Endothelial cell of umbilical vein (primary cell): Measurements from ENCODE around the gene MTNR1B. TPM values are rescaled to one million over a fixed set of nuclear protein-coding genes. Genes with fewer than 3 reads are reported as not detected.

Experiments used
- BruUV-seq: library from RNA; stranded (reverse); fragments of 400-500 nt; replicated peaks from 2 replicates; lab custom pipeline; 2021; lab: Mats Ljungman, UMichigan
- CTCF ChIA-PET: fragments of 300-600, 350-600 bp; sonication (Branson Sonifier 250); formaldehyde crosslinking; loops from one replicate; lab custom pipeline; 2021; ENCODE audit warnings: antibody characterized with exemption, inconsistent platforms; lab: Charles Lee
- POLR2A ChIA-PET: fragments of 300-600, 350-600 bp; sonication (Branson Sonifier 250); formaldehyde crosslinking; loops from one replicate; lab custom pipeline; 2021; ENCODE audit warnings: antibody characterized with exemption, inconsistent platforms; lab: Charles Lee
- DNase-seq: peaks from one replicate; pipeline ENCODE4 v3.0.0-alpha.2; 2011; ENCODE audit warnings: low read depth, low spot score
- FAIRE-seq: peaks from 2 replicates; lab custom pipeline; 2011; peaks lifted over from hg19 to GRCh38; lab: Jason Lieb, UNC
- H2AFZ ChIP-seq: 2 replicates; pipeline ENCODE4 v1.6.0; 2012; ENCODE audit warnings: low read depth, low read length, control low read depth, inconsistent platforms
- H3K27ac ChIP-seq: 2 replicates; pipeline ENCODE4 v1.5.1; 2011; ENCODE audit warnings: low read depth, mild to moderate bottlenecking, control low read depth, low read length, moderate library complexity; ENCODE audit not compliant: insufficient read depth
- H3K27me3 ChIP-seq, 2 experiments: 2 replicates each; pipeline versions ENCODE4 v1.6.0 to v1.6.1; 2011; ENCODE audit warnings: low read length in 2 of 2, mixed read lengths in 1 of 2; ENCODE audit not compliant: control insufficient read depth in 2 of 2, insufficient read depth in 2 of 2
- H3K36me3 ChIP-seq, 2 experiments: 2 replicates in 1 of 2; 3 replicates in 1 of 2; pipeline ENCODE4 v1.5.1; 2011; ENCODE audit warnings: low read length in 2 of 2, mild to moderate bottlenecking in 1 of 2, moderate library complexity in 1 of 2; ENCODE audit not compliant: control insufficient read depth in 2 of 2, insufficient read depth in 2 of 2; ENCODE audit errors: extremely low read depth in 1 of 2
- H3K4me1 ChIP-seq: 3 replicates; pipeline ENCODE4 v1.5.1; 2011; ENCODE audit warnings: mild to moderate bottlenecking, low read length; ENCODE audit not compliant: control insufficient read depth, insufficient read depth; ENCODE audit errors: extremely low read depth
- H3K4me2 ChIP-seq: 2 replicates; pipeline ENCODE4 v1.6.1; 2011; ENCODE audit warnings: low read length, control low read depth, mixed read lengths; ENCODE audit not compliant: insufficient read depth
- H3K4me3 ChIP-seq, 3 experiments: fragments of 200-600 bp in 1 of 3; sonication (generic), shearing (Covaris generic) in 1 of 3; replicated peaks in 1 of 3; 2 replicates each; pipeline ENCODE4 v1.5.1; 2011 to 2016; ENCODE audit warnings: control low read depth in 3 of 3, low read length in 3 of 3, mild to moderate bottlenecking in 2 of 3, inconsistent platforms in 1 of 3, low read depth in 1 of 3, moderate library complexity in 1 of 3; ENCODE audit not compliant: insufficient read depth in 1 of 3
- H3K79me2 ChIP-seq: 2 replicates; pipeline ENCODE4 v1.6.0; 2012; ENCODE audit warnings: low read length, inconsistent platforms; ENCODE audit not compliant: control insufficient read depth, insufficient read depth
- H3K9ac ChIP-seq: replicated peaks from 2 replicates; pipeline ENCODE3; 2011; ENCODE audit warnings: low read length, control low read depth; ENCODE audit not compliant: insufficient read depth; ENCODE audit errors: extremely low read depth
- H3K9me1 ChIP-seq: replicated peaks from 3 replicates; pipeline ENCODE4 v1.6.0; 2011; ENCODE audit warnings: mild to moderate bottlenecking, low read length; ENCODE audit not compliant: control insufficient read depth, insufficient read depth; ENCODE audit errors: extremely low read depth
- H3K9me3 ChIP-seq: replicated peaks from 2 replicates; pipeline ENCODE4 v1.5.1; 2012; ENCODE audit warnings: low read length, inconsistent platforms; ENCODE audit not compliant: control insufficient read depth, insufficient read depth
- H4K20me1 ChIP-seq: replicated peaks from 2 replicates; pipeline ENCODE3; 2011; ENCODE audit warnings: mild to moderate bottlenecking, low read length; ENCODE audit not compliant: control insufficient read depth, insufficient read depth; ENCODE audit errors: extremely low read depth
- CTCF ChIP-seq, 2 donors: IDR thresholded peaks; 1 replicate in 1 of 2; 2 replicates in 1 of 2; pipeline ENCODE4 v1.5.1; 2011; ENCODE audit warnings: low read length in 2 of 2, mild to moderate bottlenecking in 2 of 2, moderate library complexity in 2 of 2, control low read depth in 1 of 2, inconsistent platforms in 1 of 2, low read depth in 1 of 2; ENCODE audit not compliant: insufficient read depth in 1 of 2; ENCODE audit errors: extremely low read depth in 1 of 2
- EZH2 ChIP-seq: IDR thresholded peaks from 2 replicates; pipeline ENCODE4 v1.6.1; 2012; ENCODE audit warnings: borderline replicate concordance, low read depth, mild to moderate bottlenecking, moderate library complexity, low read length, inconsistent platforms; ENCODE audit not compliant: severe bottlenecking
- FOS ChIP-seq: IDR thresholded peaks from 2 replicates; pipeline ENCODE4 v1.6.1; 2011; ENCODE audit warnings: mild to moderate bottlenecking, low read length, moderate library complexity, borderline replicate concordance; ENCODE audit not compliant: insufficient read depth
- GATA2 ChIP-seq: IDR thresholded peaks from 2 replicates; pipeline ENCODE4 v1.7.0; 2011; ENCODE audit warnings: low read depth, mild to moderate bottlenecking, moderate library complexity, mixed read lengths, low read length; ENCODE audit not compliant: insufficient read length, insufficient read depth
- JUN ChIP-seq: IDR thresholded peaks from 2 replicates; pipeline ENCODE4 v1.6.1; 2011; ENCODE audit warnings: borderline replicate concordance, low read depth; ENCODE audit not compliant: insufficient read length, insufficient read depth
- MAX ChIP-seq: IDR thresholded peaks from 2 replicates; pipeline ENCODE4 v1.6.1; 2011; ENCODE audit not compliant: insufficient read depth, insufficient read length
- MYC ChIP-seq: IDR thresholded peaks from one replicate; pipeline ENCODE4 v1.6.1; 2011; ENCODE audit warnings: mild to moderate bottlenecking, low read depth, low read length
- POLR2A ChIP-seq: IDR thresholded peaks from 2 replicates; pipeline ENCODE4 v1.6.1; 2012; ENCODE audit warnings: low read depth, mild to moderate bottlenecking, control low read depth, low read length
- POLR2AphosphoS5 ChIP-seq: IDR thresholded peaks from 2 replicates; pipeline ENCODE4 v1.6.1; 2012; ENCODE audit warnings: low read depth, mild to moderate bottlenecking, control low read depth, low read length, moderate library complexity; ENCODE audit not compliant: insufficient read depth
- dilution Hi-C: fragments of 300-500 bp; cut with MboI; formaldehyde crosslinking; loops from one replicate; pipeline ENCODE4 v1.15.0; 2019; ENCODE audit warnings: low sequenced_read_pairs; ENCODE audit not compliant: extremely low pct_ligation_motif_present
- intact Hi-C: fragments of 100-400 bp; cut with micrococcal nuclease; formaldehyde crosslinking; loops from one replicate; pipeline ENCODE4 v1.10.0; 2022
- polyA plus RNA-seq, 4 experiments: library from polyadenylated mRNA; depleted of rRNA in 3 of 4; stranded (reverse) in 3 of 4; unstranded in 1 of 4; fragments of >200 nt; gene quantifications; 2 replicates each; pipeline versions ENCODE4 v1.2.1 to v1.2.3, GENCODE V29; 2011 to 2012; ENCODE audit warnings: missing spikeins in 1 of 4
- total RNA-seq: library from RNA; stranded (reverse); gene quantifications from 2 replicates; pipeline ENCODE4 v1.2.3, GENCODE V29; 2021

Gene MTNR1B
- total and polyA plus RNA-seq, 2 donors (not counting 3 experiments of a cell fraction or from before 2014, with no cell fraction given) = not detected

- TF ChIP-seq POLR2A (no peak), CTCF (IDR thresholded peaks at IDR 0.05; ENCODE audit: extremely low read depth in 1 of 2, insufficient read depth in 1 of 2, low read depth in 1 of 2, low read length in 2 of 2) (no peak), EZH2 (no peak), FOS (no peak), MYC (no peak), MAX (no peak), GATA2 (no peak), JUN (no peak), POLR2AphosphoS5 (no peak)
- intact Hi-C loops = no loop called here
- POLR2A ChIA-PET = no interaction called here
- H3K79me2 ChIP-seq = no peaks in the 10 kb centered on the region
- CTCF ChIA-PET = no interaction called here
- no peaks in the 10 kb centered on the region for H3K36me3 ChIP-seq
- no TSS peak for BruUV-seq
- no peaks in the 10 kb centered on the region for H3K9me3 ChIP-seq
- no peak overlapping the region for H3K4me3 ChIP-seq
- no peaks in the 10 kb centered on the region for H3K4me1 ChIP-seq
- no peaks in the 10 kb centered on the region for H3K27me3 ChIP-seq
- H2AFZ ChIP-seq = no peak overlapping the region
- H3K9me1 ChIP-seq = no peaks in the 10 kb centered on the region
- H4K20me1 ChIP-seq = no peaks in the 10 kb centered on the region
- DNase-seq (no peak), FAIRE-seq (no peak)
- no peak overlapping the region for H3K9ac ChIP-seq
- dilution Hi-C loops = no loop called here
- no peak overlapping the region for H3K4me2 ChIP-seq
- no peak overlapping the region for H3K27ac ChIP-seq
These were observed 39.8 kb upstream of the MTNR1B start for GRCh38 chr11:92929653-92930052.
